HUES6 (cell line): Measurements from ENCODE around the gene FAM3D.
"Not testable (repeated sequence)": the region's sequence is repeated elsewhere in the genome, so short reads cannot be mapped to it uniquely, and the experiment has no call there.

Source experiments
- H3K27ac ChIP-seq: 2 replicates; pipeline ENCODE4 v1.7.0; 2013; ENCODE audit warnings: low read depth, mild to moderate bottlenecking, low read length, inconsistent platforms
- H3K27me3 ChIP-seq: 2 replicates; pipeline ENCODE4 v1.6.1; 2013; ENCODE audit warnings: low read length; ENCODE audit not compliant: control insufficient read depth, insufficient read depth
- H3K36me3 ChIP-seq: 2 replicates; pipeline ENCODE4 v1.6.1; 2013; ENCODE audit warnings: low read length; ENCODE audit not compliant: control insufficient read depth, insufficient read depth
- H3K4me1 ChIP-seq: 2 replicates; pipeline ENCODE4 v1.6.1; 2013; ENCODE audit warnings: low read length; ENCODE audit not compliant: control insufficient read depth, insufficient read depth
- H3K4me3 ChIP-seq: 2 replicates; pipeline ENCODE4 v1.5.1; 2013; ENCODE audit warnings: low read depth, low read length
- H3K9ac ChIP-seq: one replicate; pipeline ENCODE4 v1.6.1; 2013; ENCODE audit warnings: mild to moderate bottlenecking, low read length
- H3K9me3 ChIP-seq: 2 replicates; pipeline ENCODE4 v1.6.1; 2013; ENCODE audit warnings: low read depth, low read length; ENCODE audit not compliant: control insufficient read depth, insufficient read depth

FAM3D gene

GRCh38 chr3:58666683-58667082 is at the start of gene FAM3D:
Gene FAM3D, minus strand, starts transcription at chr3:58666774. Its CDS starts 11,211 bp downstream, at chr3:58655563.
- Histone ChIP-seq H3K9me3 (no peaks in the 10 kb centered on the region; the same call in 1 of the 2 replicates), H3K27ac (no peak within 1 kb of the TSS), H3K9ac (no peak within 1 kb of the TSS), H3K36me3 (no peaks in the 10 kb centered on the region), H3K4me3 (no peak within 1 kb of the TSS), H3K4me1 (no peaks in the 10 kb centered on the region), H3K27me3 (no peaks in the 10 kb centered on the region)

- H3K27me3 ChIP-seq: no peaks in the 10 kb centered on the region
- no peaks in the 10 kb centered on the region for H3K36me3 ChIP-seq
These were observed 47.3 kb upstream of the FAM3D start for GRCh38 chr3:58713715-58714401.

GRCh38 chr3:58711871-58712270 is 45.3 kb upstream of the FAM3D start:
- H3K27me3 ChIP-seq: no peaks in the 10 kb centered on the region
- H3K9ac ChIP-seq: no peak overlapping the region
- no peaks in the 10 kb centered on the region for H3K4me1 ChIP-seq
- no peaks in the 10 kb centered on the region for H3K9me3 ChIP-seq
- no peak overlapping the region for H3K27ac ChIP-seq
- no peaks in the 10 kb centered on the region for H3K36me3 ChIP-seq
- H3K4me3 ChIP-seq: no peak overlapping the region

More at GRCh38 chr3:58713715-58714401, 47.3 kb upstream of the FAM3D start:
- H3K27ac ChIP-seq: no peak overlapping the region
- no peak overlapping the region for H3K4me3 ChIP-seq
- H3K9ac ChIP-seq: no peak overlapping the region
- H3K4me1 ChIP-seq: no peaks in the 10 kb centered on the region
- H3K9me3 ChIP-seq: no peaks in the 10 kb centered on the region

GRCh38 chr3:58708983-58709382 is 42.4 kb upstream of the FAM3D start:
- not testable (repeated sequence) for H3K4me3 ChIP-seq, H3K4me1 ChIP-seq, H3K27me3 ChIP-seq, H3K27ac ChIP-seq, H3K36me3 ChIP-seq, H3K9ac ChIP-seq, H3K9me3 ChIP-seq

GRCh38 chr3:58708116-58708791 is 41.7 kb upstream of the FAM3D start:
- no peak overlapping the region for H3K9ac ChIP-seq
- no peak overlapping the region for H3K4me3 ChIP-seq
- no peaks in the 10 kb centered on the region for H3K36me3 ChIP-seq
- no peaks in the 10 kb centered on the region for H3K4me1 ChIP-seq
- H3K9me3 ChIP-seq: no peaks in the 10 kb centered on the region
- H3K27ac ChIP-seq: no peak overlapping the region
- no peaks in the 10 kb centered on the region for H3K27me3 ChIP-seq

- Histone ChIP-seq H3K9me3 (no peaks in the 10 kb centered on the region), H3K4me3 (no peak overlapping the region), H3K27me3 (no peaks in the 10 kb centered on the region), H3K9ac (no peak overlapping the region), H3K36me3 (no peaks in the 10 kb centered on the region), H3K4me1 (no peaks in the 10 kb centered on the region), H3K27ac (no peak overlapping the region)
These were observed 40.9 kb upstream of the FAM3D start for GRCh38 chr3:58707390-58707930.

GRCh38 chr3:58706395-58707167 is 40.0 kb upstream of the FAM3D start:
- no peaks in the 10 kb centered on the region for H3K27me3 ChIP-seq
- H3K4me1 ChIP-seq: no peaks in the 10 kb centered on the region
- H3K36me3 ChIP-seq: no peaks in the 10 kb centered on the region
- H3K9me3 ChIP-seq: no peaks in the 10 kb centered on the region
- H3K9ac ChIP-seq: no peak overlapping the region
- no peak overlapping the region for H3K4me3 ChIP-seq
- H3K27ac ChIP-seq: no peak overlapping the region

GRCh38 chr3:58704745-58705144 is 38.2 kb upstream of the FAM3D start:
- no peaks in the 10 kb centered on the region for H3K36me3 ChIP-seq
- no peaks in the 10 kb centered on the region for H3K27me3 ChIP-seq
- no peaks in the 10 kb centered on the region for H3K4me1 ChIP-seq
- no peak overlapping the region for H3K9ac ChIP-seq
- H3K9me3 ChIP-seq: no peaks in the 10 kb centered on the region
- no peak overlapping the region for H3K4me3 ChIP-seq
- no peak overlapping the region for H3K27ac ChIP-seq

GRCh38 chr3:58704304-58704703 is 37.7 kb upstream of the FAM3D start:
- not testable (repeated sequence) for H3K9me3 ChIP-seq, H3K27me3 ChIP-seq, H3K36me3 ChIP-seq, H3K9ac ChIP-seq, H3K4me1 ChIP-seq, H3K27ac ChIP-seq, H3K4me3 ChIP-seq

- Histone ChIP-seq H3K27ac (no peak overlapping the region), H3K9me3 (peaks cover 14% of the 10 kb centered on the region), H3K9ac (no peak overlapping the region), H3K27me3 (no peaks in the 10 kb centered on the region), H3K36me3 (no peaks in the 10 kb centered on the region), H3K4me3 (no peak overlapping the region), H3K4me1 (no peaks in the 10 kb centered on the region)
These were observed 31.7 kb upstream of the FAM3D start for GRCh38 chr3:58698246-58698645.

- no peak overlapping the region for H3K27ac ChIP-seq
- H3K4me1 ChIP-seq: no peaks in the 10 kb centered on the region
- no peak overlapping the region for H3K4me3 ChIP-seq
- no peaks in the 10 kb centered on the region for H3K27me3 ChIP-seq
- no peak overlapping the region for H3K9ac ChIP-seq
- H3K9me3 ChIP-seq: peaks cover 16% of the 10 kb centered on the region
- H3K36me3 ChIP-seq: no peaks in the 10 kb centered on the region
These were observed 31.0 kb upstream of the FAM3D start for GRCh38 chr3:58697561-58697960.
